ENCODE measurements around the gene LCE1A.

DNA sequence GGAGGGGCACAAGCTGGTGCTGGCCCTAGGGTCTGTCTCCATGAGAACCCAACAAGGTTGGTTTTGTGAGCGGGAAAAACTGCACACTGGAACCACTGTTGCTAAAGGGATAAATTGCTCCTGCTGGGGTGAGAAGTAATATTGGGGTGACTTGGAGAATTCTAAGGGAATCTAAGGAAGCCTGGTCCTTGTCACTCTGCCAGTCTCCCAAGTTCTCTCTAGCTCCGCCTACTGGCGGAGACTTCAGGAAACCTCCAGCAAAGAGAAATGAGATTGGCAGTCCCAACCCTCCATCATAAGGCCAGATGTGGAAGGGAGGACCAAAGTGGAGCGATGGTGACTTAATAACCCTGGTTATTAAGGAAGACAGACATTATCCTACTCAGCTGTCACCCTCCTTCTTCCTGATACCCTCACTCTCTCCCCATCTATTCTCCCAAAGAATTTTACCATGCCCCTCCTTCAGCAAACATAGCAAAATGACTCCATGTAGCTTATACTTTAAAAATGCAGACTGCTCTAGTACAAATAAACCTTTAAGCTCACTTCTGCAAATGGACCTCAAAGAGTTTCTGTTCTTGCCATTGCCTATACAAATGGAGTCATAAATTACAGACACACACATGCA lies 49.6 kb upstream of the LCE1A start:
- TF ChIP-seq, protein P1, sequence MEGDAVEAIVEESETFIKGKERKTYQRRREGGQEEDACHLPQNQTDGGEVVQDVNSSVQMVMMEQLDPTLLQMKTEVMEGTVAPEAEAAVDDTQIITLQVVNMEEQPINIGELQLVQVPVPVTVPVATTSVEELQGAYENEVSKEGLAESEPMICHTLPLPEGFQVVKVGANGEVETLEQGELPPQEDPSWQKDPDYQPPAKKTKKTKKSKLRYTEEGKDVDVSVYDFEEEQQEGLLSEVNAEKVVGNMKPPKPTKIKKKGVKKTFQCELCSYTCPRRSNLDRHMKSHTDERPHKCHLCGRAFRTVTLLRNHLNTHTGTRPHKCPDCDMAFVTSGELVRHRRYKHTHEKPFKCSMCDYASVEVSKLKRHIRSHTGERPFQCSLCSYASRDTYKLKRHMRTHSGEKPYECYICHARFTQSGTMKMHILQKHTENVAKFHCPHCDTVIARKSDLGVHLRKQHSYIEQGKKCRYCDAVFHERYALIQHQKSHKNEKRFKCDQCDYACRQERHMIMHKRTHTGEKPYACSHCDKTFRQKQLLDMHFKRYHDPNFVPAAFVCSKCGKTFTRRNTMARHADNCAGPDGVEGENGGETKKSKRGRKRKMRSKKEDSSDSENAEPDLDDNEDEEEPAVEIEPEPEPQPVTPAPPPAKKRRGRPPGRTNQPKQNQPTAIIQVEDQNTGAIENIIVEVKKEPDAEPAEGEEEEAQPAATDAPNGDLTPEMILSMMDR (IDR thresholded peaks at IDR 0.05; ENCODE audit: poor library complexity, severe bottlenecking) = no peak
- no peak for TF ChIP-seq EZH2 (IDR thresholded peaks at IDR 0.05; ENCODE audit: borderline replicate concordance, insufficient read depth, low read length, poor library complexity, severe bottlenecking)
- TF ChIP-seq SMC3 (conservative IDR thresholded peaks at IDR 0.05; ENCODE audit: poor library complexity) = no peak
- TF ChIP-seq EP300 (conservative IDR thresholded peaks at IDR 0.05; ENCODE audit: poor library complexity, severe bottlenecking) = no peak
- TF ChIP-seq, protein P2, sequence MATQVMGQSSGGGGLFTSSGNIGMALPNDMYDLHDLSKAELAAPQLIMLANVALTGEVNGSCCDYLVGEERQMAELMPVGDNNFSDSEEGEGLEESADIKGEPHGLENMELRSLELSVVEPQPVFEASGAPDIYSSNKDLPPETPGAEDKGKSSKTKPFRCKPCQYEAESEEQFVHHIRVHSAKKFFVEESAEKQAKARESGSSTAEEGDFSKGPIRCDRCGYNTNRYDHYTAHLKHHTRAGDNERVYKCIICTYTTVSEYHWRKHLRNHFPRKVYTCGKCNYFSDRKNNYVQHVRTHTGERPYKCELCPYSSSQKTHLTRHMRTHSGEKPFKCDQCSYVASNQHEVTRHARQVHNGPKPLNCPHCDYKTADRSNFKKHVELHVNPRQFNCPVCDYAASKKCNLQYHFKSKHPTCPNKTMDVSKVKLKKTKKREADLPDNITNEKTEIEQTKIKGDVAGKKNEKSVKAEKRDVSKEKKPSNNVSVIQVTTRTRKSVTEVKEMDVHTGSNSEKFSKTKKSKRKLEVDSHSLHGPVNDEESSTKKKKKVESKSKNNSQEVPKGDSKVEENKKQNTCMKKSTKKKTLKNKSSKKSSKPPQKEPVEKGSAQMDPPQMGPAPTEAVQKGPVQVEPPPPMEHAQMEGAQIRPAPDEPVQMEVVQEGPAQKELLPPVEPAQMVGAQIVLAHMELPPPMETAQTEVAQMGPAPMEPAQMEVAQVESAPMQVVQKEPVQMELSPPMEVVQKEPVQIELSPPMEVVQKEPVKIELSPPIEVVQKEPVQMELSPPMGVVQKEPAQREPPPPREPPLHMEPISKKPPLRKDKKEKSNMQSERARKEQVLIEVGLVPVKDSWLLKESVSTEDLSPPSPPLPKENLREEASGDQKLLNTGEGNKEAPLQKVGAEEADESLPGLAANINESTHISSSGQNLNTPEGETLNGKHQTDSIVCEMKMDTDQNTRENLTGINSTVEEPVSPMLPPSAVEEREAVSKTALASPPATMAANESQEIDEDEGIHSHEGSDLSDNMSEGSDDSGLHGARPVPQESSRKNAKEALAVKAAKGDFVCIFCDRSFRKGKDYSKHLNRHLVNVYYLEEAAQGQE (IDR thresholded peaks at IDR 0.05; ENCODE audit: borderline replicate concordance) = no peak
- TF ChIP-seq TAF1 (IDR thresholded peaks at IDR 0.05; ENCODE audit: low read depth) = no peak
- TF ChIP-seq MXI1 (conservative IDR thresholded peaks at IDR 0.05; ENCODE audit: poor library complexity, severe bottlenecking) = no peak
